ENCODE measurements around the gene OXLD1. TPM values are rescaled to one million over a fixed set of nuclear protein-coding genes. Genes with fewer than 3 reads are reported as not detected.

Gene OXLD1
- polyA plus RNA-seq (ENCODE audit: insufficient read length), result 12.7 TPM
- long read RNA-seq, donor 1, transcript OXLD1-206 (1 exons, 1,600 nt), result major isoform, 17 of 29 reads
- long read RNA-seq, donor 1, partial matches to known transcripts, result 0 of 29 reads
- long read RNA-seq, donor 1, other reads (novel, unspliced or antisense), result 0 of 29 reads
- long read RNA-seq, donor 2, transcript OXLD1-206 (1 exons, 1,600 nt), result major isoform, 13 of 21 reads
- long read RNA-seq, donor 2, partial matches to known transcripts, result 0 of 21 reads
- long read RNA-seq, donor 2, other reads (novel, unspliced or antisense), result 0 of 21 reads
- long read RNA-seq, donor 3, transcript OXLD1-207 (2 exons, 821 nt), result minor isoform, 5 of 29 reads
- long read RNA-seq, donor 3, transcript OXLD1-206 (1 exons, 1,600 nt), result major isoform, 16 of 29 reads
- long read RNA-seq, donor 3, partial matches to known transcripts, result 0 of 29 reads
- long read RNA-seq, donor 3, other reads (novel, unspliced or antisense), result 0 of 29 reads
- long read RNA-seq, donor 4, partial matches to known transcripts, result 0 of 7 reads
- long read RNA-seq, donor 4, other reads (novel, unspliced or antisense), result 0 of 7 reads
- long read RNA-seq, donor 5, transcript OXLD1-207 (2 exons, 821 nt), result minor isoform, 11 of 47 reads
- long read RNA-seq, donor 5, transcript OXLD1-201 (2 exons, 620 nt), result minor isoform, 7 of 47 reads
- long read RNA-seq, donor 5, transcript OXLD1-206 (1 exons, 1,600 nt), result major isoform, 18 of 47 reads
- long read RNA-seq, donor 5, partial matches to known transcripts, result 0 of 47 reads
- long read RNA-seq, donor 5, other reads (novel, unspliced or antisense), result 0 of 47 reads
- long read RNA-seq, donor 6, transcript OXLD1-206 (1 exons, 1,600 nt), result major isoform, 13 of 22 reads
- long read RNA-seq, donor 6, partial matches to known transcripts, result 0 of 22 reads
- long read RNA-seq, donor 6, other reads (novel, unspliced or antisense), result 0 of 22 reads
- long read RNA-seq, donor 7, transcript OXLD1-206 (1 exons, 1,600 nt), result major isoform, 21 of 28 reads
- long read RNA-seq, donor 7, partial matches to known transcripts, result 0 of 28 reads
- long read RNA-seq, donor 7, other reads (novel, unspliced or antisense), result 0 of 28 reads
- long read RNA-seq, donor 8, transcript OXLD1-206 (1 exons, 1,600 nt), result major isoform, 6 of 10 reads
- long read RNA-seq, donor 8, partial matches to known transcripts, result 0 of 10 reads
- long read RNA-seq, donor 8, other reads (novel, unspliced or antisense), result 0 of 10 reads

- DNase-seq, result peak; percentile 94
Observed at GRCh38 chr17:81666342-81667191, at the start of gene OXLD1, which contains the start of gene CCDC137. Gene OXLD1, minus strand, starts transcription at chr17:81666605. Its CDS starts 28 bp downstream, at chr17:81666577. Gene CCDC137, plus strand, starts transcription at chr17:81666737. Its CDS starts 30 bp downstream, at chr17:81666767.

DNA sequence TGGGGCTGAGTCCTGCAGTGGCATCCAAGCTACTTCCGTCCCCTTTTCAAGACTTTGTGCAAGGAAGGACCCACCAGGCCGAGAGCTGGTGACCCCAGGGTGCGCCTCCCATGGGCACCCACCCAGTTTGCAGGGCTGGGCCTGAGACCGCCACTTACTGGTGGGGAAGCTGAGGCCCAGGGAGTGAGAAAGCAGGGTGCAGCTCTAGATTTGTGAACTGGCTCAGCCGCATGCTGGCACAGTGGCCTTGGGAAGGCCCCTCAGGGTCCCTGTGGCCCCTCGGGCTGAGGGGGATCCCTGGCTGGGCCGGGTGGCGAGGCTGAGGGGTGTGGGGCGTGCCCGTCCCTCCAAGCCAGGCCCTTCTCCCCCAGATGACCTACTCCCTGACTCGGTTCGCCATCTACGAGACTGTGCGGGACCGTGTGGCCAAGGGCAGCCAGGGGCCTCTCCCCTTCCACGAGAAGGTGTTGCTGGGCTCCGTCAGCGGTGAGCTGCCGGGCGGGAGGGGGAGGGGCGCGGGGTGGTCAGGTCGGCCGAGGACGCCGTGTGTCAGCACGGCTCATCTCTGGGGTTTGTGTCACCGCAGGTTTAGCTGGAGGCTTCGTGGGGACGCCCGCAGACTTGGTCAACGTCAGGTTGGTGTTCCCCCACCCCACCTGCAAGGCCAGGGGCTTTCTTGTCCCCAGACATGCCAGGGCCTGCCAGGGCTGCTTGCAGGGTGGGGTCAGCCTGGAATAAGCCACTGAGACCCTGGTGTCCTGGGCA lies 48.9 kb upstream of the OXLD1 start:
- no peak for DNase-seq

DNA sequence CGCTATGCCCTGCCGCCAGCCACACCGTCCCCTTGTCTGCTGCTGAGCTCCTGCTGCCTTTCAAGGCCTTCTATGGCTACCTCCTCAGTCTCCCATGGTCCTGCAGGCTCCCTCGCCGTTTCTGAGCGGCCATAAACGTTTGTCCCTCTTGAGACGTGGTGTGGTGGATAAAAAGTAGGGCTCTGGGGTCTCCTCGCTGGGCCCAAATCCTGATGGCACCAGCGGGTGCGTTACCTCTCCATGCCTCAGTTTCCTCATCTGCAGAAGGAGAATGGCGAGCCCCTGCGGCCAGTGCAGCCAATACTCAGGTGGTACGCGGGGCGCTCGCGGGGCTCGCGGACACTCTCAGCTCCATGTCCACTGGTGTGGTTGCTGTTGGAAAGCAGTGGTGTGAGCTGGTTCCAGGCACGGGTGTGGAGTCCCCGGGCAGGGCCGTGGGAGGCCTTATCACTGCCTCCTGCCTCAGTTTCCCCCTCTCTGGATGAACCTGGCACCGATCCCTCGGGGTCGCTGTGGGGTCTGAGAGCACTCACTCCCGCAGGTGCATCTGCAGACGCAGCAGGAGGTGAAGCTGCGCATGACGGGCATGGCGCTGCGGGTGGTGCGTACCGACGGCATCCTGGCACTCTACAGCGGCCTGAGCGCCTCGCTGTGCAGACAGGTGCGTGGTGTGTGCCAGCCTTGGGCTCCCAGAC lies 48.2 kb upstream of the OXLD1 start:
- DNase-seq, result no peak

DNA sequence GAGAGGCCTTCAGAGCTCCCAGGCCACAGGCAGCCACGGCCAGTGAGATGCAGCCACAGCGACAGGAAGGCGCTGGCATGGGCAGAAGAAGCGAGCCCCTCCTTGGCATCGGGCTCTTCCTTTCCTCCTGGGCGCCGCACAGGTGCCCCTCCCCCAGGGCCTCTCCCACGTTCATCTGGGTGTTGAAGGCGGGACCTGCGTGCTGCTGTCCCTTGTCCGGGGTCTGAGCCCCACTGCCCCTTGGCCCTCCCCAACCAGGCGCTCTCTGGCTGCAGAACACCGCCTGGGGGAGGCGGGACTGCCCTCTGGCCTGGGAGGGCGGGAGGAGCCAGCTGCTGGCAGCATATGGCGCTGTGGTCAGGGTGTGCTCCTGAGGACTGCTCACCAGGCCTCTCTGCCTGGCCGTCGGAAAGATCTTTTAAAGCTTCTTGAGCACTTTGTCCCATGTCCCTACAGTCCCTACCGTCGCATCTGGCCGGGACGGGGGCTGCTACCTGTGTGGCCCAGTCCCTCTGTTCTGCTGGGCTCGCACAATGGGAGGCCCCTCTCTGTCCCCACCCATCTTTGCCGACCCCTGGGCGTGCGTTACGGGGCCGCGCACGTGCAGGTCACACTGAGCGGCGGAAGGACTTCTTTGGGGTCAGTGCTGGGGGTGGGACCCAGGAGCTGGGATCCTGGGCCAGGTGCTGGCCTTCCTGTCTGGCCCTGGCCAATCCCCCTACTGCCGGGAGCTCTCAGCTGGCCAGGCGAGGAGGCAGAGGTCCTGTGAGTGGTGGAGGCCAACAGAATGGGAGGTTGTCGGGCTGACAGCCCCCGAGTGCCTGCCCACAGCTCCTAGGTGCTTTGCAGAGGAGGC lies 47.4 kb upstream of the OXLD1 start:
- DNase-seq, result no peak

- DNase-seq, result no peak
Observed at GRCh38 chr17:81713004-81713555, 46.7 kb upstream of the OXLD1 start.

- DNase-seq, result no peak
Observed at GRCh38 chr17:81712468-81713003, 46.1 kb upstream of the OXLD1 start.

DNA sequence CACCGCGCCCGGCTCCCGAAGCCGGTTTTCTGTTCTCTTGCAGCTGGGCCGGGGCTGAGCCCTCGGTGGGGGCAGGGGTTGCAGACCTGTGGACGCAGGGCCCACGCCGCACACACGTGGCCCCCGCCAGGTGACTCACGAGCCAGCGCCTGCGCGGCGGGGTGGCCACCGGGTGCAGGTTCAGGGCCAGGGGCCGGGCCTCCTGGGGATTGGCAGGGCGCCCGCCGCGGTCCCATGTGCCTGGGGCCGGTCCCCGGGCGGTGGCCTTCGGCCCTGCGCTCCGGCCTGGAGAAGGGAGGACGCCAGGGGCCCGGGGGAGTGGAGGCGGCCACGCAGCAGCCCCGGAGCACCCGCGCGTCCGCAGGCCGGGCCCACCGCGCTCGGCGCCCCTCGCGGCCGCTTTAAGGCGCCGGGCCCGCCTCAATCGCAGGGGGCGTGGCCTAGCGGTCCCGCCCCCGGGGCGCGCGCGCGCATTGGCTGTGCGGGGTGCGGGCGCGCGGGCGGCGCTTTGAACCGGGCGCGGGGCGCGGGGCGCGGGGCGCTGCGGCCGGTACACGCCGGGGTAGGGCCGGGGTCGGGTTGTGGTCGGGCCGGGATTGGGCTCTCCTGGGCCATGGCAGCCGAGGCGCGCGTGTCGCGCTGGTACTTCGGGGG lies 45.5 kb upstream of the OXLD1 start, which contains the start of gene SLC25A10:
Gene SLC25A10 (plus strand): TSS at position 471 of the 654 bp plus-strand sequence. CDS start 143 bp downstream, at position 614.
- peak; percentile 66 for DNase-seq

DNA sequence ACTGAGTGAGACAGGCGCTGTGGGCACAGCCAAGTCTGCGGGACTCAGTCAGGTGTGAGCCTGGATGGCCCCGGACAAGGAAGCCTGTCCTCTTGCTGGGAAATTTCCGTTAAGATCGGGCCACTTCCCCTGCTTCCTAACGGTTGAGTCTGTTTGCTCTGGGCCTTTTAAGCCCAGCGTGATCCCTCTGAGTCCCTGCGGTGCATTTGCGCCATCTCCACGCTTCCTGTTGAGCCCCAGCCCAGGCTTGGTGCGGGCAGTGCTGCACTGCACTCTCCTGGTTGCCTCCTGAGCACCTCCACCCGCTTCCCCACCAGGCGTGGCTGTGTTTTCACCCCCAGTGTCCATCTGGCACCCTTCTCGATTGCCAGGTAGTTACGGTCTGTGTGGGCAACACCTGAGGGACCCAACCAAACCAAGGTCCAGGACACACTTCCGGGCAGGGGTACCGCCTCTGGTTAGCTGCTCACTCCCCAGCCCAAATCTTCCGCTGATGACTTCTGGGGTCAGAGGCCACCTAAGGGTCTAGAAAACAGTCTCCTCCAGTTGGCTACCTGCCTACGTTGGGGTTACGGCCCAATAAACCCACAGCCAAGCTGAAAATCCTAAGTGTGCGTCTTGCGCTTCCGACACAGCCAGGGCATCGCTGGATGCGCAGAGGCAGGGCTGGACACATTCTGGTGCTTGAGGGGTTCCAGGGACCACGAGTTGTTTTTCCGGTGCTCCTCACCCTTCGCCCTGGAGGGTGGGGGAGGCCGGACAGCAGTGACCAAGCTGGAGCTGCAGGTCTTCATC lies 44.3 kb upstream of the OXLD1 start:
- no peak for DNase-seq

DNA sequence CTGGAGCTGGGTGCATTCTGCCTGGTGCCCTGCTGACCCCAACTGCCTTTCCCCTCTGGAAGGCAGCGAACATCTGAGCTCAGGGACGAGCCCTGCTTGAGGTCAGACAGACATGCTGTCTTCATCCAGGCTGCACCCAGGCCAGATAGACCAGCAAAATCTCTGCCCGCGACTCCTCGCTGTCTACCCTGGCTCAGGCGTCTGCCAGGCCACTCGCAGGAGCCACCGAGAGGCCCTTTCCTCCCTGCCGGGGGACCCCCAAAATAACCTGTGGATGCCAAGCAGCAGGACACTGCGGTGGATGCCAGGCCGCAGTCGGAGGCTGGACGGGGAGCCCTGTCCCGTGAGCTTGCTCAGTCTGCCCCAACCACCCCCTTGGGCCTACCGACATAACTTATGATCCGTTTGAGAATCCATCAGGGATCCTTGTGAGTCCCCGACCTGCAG lies 42.4 kb upstream of the OXLD1 start:
- no peak for DNase-seq

DNA sequence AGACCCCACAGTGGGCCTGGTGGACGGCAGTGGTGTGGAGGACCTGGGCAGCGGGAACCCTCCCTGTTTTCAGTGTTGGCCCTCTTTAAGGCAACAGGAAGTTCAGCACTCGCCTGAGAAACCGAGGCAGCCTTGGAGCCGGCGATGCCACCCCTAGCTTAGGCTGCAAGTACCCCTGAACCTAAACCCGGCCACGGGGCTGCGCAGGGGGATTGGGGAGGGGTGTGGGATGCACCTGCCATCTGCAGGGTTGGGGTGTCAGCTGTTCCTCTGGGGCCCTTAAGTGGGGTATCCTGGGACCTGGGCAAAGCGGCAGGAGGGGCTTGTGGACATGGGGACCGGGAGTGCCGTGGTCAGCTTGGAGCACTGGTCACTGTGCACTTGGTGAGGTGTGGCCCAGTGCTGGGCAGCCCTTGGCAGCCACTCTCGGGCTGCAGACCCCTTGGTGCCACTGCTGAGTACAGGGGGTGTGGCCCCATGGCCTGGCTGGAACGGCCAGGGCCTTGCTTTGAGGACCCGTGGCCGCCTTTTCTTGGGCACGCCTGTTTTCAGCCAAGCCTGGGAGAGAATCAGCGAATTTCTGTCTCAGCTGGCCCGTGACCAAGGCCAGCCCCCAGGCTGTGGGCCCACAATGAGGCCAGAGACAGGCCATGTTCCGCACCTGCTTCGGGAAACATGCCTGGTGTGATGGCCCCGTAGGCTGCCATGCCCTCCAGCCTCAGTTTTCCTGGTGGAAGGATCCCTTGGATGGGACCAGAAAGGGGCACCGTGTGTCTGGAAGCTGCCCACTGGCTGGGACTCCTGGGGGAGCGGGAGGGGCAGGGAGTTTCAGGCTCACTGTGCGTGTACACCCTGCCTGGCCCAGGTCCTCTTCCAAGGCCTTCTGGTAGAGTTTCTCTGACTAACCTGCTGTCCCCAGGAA lies 41.6 kb upstream of the OXLD1 start:
- no peak for DNase-seq

DNA sequence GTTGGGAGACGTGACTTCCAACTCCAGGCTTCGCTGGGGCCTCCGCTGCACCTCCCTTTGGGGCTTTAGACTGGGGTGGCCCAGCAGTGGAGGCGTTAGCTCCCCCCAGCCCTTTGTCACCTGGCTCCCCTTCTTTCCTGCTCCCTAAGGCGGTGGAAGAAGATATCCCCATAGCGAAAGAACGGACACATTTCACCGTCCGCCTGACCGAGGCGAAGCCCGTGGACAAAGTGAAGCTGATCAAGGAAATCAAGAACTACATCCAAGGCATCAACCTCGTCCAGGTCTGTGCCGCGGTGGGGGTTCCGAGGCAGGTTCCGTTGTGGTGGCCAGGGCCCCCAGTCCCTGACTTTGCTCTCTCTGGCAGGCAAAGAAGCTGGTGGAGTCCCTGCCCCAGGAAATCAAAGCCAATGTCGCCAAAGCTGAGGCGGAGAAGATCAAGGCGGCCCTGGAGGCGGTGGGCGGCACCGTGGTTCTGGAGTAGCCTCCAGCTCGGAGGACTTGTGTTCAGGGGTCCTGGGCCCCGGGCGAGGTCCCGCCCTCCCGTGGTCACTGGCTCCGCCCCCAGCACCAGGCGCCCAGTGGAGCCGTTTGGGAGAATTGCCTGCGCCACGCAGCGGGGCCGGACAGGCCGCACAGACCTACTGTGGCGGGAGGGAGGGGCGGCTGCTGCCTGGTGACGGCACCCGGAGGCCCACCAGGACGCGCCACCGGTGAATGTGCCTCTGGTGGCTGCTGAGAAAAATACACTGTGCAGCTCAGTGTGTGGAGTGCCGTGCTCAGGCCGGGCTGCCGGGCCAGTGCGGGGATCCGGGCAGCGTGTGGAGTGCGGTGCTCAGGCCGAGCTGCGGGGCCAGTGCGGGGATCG lies 40.6 kb upstream of the OXLD1 start:
- DNase-seq, result no peak

- DNase-seq, result no peak
Observed at GRCh38 chr17:81706232-81706611, 39.8 kb upstream of the OXLD1 start.

DNA sequence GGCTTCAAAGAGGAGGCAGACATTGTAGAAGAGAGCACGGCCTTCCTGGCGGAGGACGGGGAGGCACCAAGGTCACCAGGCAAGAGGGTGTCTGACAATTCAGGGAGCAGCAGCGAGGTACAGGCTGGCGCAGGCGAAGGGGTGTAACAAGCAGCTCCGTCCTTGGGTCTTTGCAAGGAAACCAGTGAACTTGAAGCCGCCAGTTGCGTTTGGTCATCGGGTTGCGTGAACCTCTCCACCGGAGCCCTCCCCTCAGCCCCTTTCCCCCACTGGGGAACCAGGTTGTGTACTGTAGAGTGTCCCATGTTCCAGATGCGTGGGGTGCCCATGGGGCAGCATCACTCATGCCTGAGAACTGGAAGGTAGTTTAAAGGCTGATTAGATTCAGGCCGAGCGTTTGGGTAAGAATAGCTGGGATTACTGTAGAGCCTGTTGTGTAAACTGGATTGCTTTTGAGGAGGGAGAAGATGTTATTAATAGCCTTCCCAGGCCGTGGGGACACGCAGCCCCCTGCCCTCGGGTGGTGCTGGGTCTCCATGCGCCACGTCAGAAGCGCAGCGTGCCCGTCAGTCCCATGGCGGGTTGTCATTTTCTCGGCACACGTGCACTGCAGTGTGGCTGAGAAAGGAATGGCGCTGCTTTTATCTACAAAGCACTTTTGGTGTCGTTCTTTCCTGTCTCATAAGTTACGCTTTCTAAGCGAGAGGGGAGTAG lies 39.3 kb upstream of the OXLD1 start:
- DNase-seq, result no peak
